GM12864 (cell line): ENCODE data around the gene ZRANB3.

Experiments used
- DNase-seq: peaks from one replicate; pipeline ENCODE4 v3.0.0-alpha.2; 2011; ENCODE audit warnings: low read depth
- H3K4me3 ChIP-seq: 2 replicates; pipeline ENCODE4 v1.5.1; 2011; ENCODE audit warnings: mild to moderate bottlenecking, low read depth, low read length, control low read depth
- CTCF ChIP-seq: IDR thresholded peaks from 2 replicates; pipeline ENCODE4 v1.5.1; 2011; ENCODE audit warnings: low read depth, mild to moderate bottlenecking, moderate library complexity, low read length, control low read depth, inconsistent platforms; ENCODE audit errors: missing control alignments

The ZRANB3 gene

GRCh38 chr2:135276525-135276924 is 254.5 kb downstream of the ZRANB3 start:
- DNase-seq: no peak
- TF ChIP-seq CTCF: no peak
- H3K4me3 ChIP-seq: no peak overlapping the region

GRCh38 chr2:135271006-135271405 is 260.0 kb downstream of the ZRANB3 start:
- no peak for TF ChIP-seq CTCF

DNA sequence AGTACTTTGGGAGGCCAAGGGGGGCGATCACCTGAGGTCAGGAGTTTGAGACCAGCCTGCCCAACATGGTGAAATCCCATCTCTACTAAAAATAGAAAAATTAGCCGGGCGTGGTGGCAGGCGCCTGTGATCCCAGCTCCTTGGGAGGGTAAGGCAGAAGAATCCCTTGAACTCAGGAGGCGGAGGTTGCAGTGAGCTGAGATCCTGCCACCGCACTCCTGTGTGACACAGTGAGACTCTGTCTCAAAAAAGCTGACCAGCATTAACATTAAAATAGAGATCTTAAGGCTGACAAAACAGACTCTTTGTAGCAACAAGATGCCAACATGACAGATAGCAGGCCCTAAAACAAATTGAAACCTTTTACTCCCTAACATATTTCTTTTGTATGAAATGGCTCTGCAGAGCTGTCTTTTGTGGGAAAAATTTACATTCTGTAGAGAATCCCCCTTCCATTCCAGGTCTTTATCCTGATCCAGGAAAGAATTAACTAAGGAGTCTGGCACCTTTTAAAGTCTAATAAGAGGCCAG is 265.0 kb downstream of the ZRANB3 start:
- no peak for DNase-seq
- no peak overlapping the region for H3K4me3 ChIP-seq
- no peak for TF ChIP-seq CTCF

More at GRCh38 chr2:135271006-135271405, 260.0 kb downstream of the ZRANB3 start:
- no peak overlapping the region for H3K4me3 ChIP-seq
- DNase-seq: no peak

GRCh38 chr2:135259123-135259522 is 271.9 kb downstream of the ZRANB3 start:
- no peak for TF ChIP-seq CTCF
- H3K4me3 ChIP-seq: no peak overlapping the region
- DNase-seq: no peak

- no peak for DNase-seq
- no peak overlapping the region for H3K4me3 ChIP-seq
- TF ChIP-seq CTCF: no peak
Observed at GRCh38 chr2:135258193-135258592, 272.8 kb downstream of the ZRANB3 start.

DNA sequence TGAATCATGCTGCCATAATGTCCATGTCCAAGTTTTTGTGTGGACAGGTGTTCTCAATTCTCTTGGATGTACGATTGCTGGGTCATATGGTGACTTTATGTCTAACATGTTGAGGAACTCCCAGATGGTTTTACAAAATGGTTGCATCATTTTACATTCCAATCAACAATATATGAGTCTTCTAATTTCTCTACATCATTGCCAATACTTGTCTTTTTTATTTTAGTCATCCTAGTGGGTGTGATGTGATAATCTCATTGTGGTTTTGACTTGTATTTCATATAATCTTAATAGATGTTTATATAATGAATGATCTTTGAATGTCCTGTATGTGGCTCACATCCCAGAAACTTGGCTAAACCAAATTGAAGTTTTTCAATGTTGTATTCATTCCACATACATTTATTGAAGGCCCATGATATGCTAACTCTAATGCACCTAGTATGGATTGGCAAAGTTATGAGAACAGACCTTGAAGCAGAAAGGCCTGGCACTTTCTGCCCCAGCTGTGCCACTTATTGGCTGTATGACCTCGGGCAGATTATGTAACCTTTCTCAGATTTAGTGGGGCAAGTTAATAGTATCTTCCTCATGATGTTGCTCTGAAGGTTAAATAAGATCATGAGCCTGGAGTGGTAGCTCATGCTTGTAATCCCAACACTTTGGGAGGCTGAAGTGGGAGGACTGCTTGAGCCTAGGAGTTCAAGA is 273.5 kb downstream of the ZRANB3 start:
- H3K4me3 ChIP-seq: no peak overlapping the region
- DNase-seq: no peak
- TF ChIP-seq CTCF: no peak
